Panc1 (cell line): ENCODE data around the gene SULF2. TPM values are rescaled to one million over a fixed set of nuclear protein-coding genes. Genes with fewer than 3 reads are reported as not detected.

Source experiments
- ATAC-seq: fragments of 200-7000 bp; cut with Tn5 transposase; 2 replicates; pipeline ENCODE4 v1.9.1; 2020; ENCODE audit warnings: mild to moderate bottlenecking, moderate library complexity
- BruUV-seq: library from RNA; stranded (reverse); fragments of 400-500 nt; replicated peaks from 2 replicates; lab custom pipeline; 2021; lab: Mats Ljungman, UMichigan
- CTCF ChIA-PET: fragments of 300-600 bp; sonication (Branson Sonifier 250); formaldehyde crosslinking; loops from one replicate; lab custom pipeline; 2022; ENCODE audit warnings: antibody characterized with exemption; lab: Charles Lee
- POLR2A ChIA-PET: fragments of 300-600 bp; sonication (Branson Sonifier 250); formaldehyde crosslinking; loops from one replicate; lab custom pipeline; 2022; ENCODE audit warnings: antibody characterized with exemption; lab: Charles Lee
- DNase-seq: peaks from one replicate; pipeline ENCODE4 v3.0.0-alpha.2; 2010; ENCODE audit warnings: low read depth, low spot score
- H3K27ac ChIP-seq: 2 replicates; pipeline ENCODE4 v1.5.1; 2011; ENCODE audit warnings: mild to moderate bottlenecking, low read length, inconsistent platforms
- H3K27me3 ChIP-seq: fragments of 200-500 bp; sonication (Bioruptor generic); 2 replicates; pipeline ENCODE4 v1.6.0; 2014; ENCODE audit warnings: low read length, inconsistent platforms; ENCODE audit not compliant: control insufficient read depth, insufficient read depth
- H3K36me3 ChIP-seq: fragments of 200-500 bp; sonication (Bioruptor generic); 2 replicates; pipeline ENCODE4 v1.5.1; 2014; ENCODE audit warnings: inconsistent platforms, mild to moderate bottlenecking, low read length, moderate library complexity; ENCODE audit not compliant: control insufficient read depth, insufficient read depth
- H3K4me1 ChIP-seq: 2 replicates; pipeline ENCODE4 v1.5.1; 2011; ENCODE audit warnings: inconsistent platforms, mild to moderate bottlenecking, low read length, moderate library complexity; ENCODE audit not compliant: control insufficient read depth, insufficient read depth
- H3K4me3 ChIP-seq, 2 experiments: 2 replicates each; pipeline ENCODE4 v1.5.1; 2011 to 2012; ENCODE audit warnings: low read depth in 2 of 2, low read length in 2 of 2, mild to moderate bottlenecking in 2 of 2, inconsistent platforms in 1 of 2, moderate library complexity in 1 of 2
- H3K9me3 ChIP-seq: fragments of 200-500 bp; sonication (Bioruptor generic); 2 replicates; pipeline ENCODE4 v1.5.1; 2014; ENCODE audit warnings: low read depth, mild to moderate bottlenecking, inconsistent platforms, low read length, moderate library complexity; ENCODE audit not compliant: control insufficient read depth, insufficient read depth
- CTCF ChIP-seq: fragments of 450-650 bp; IDR thresholded peaks from 2 replicates; pipeline ENCODE4 v1.5.1; 2017; ENCODE audit warnings: mild to moderate bottlenecking
- POLR2AphosphoS5 ChIP-seq: IDR thresholded peaks from 2 replicates; pipeline ENCODE4 v1.6.1; 2012; ENCODE audit warnings: mild to moderate bottlenecking, low read depth, low read length, moderate library complexity
- REST ChIP-seq, 2 experiments: IDR thresholded peaks; 2 replicates each; pipeline ENCODE4 v1.6.1; 2011 to 2012; ENCODE audit warnings: low read depth in 2 of 2, control low read depth in 1 of 2, low read length in 1 of 2, mild to moderate bottlenecking in 1 of 2, moderate library complexity in 1 of 2; ENCODE audit not compliant: insufficient read depth in 1 of 2
- SIN3A ChIP-seq: IDR thresholded peaks from 2 replicates; pipeline ENCODE4 v1.6.1; 2012; ENCODE audit warnings: low read depth, mild to moderate bottlenecking, low read length, moderate library complexity, borderline replicate concordance; ENCODE audit not compliant: insufficient read depth
- TCF7L2 ChIP-seq: IDR thresholded peaks from 2 replicates; pipeline ENCODE4 v1.6.1; 2011; ENCODE audit warnings: mild to moderate bottlenecking, low read depth, low read length, inconsistent platforms
- in situ Hi-C: cut with HindIII; loops from 2 replicates; pipeline ENCODE4 v1.10.0; 2016; ENCODE audit warnings: low sequenced_read_pairs, low pct_unique_long_range_greater_than_20kb
- intact Hi-C: fragments of 100-400 bp; cut with micrococcal nuclease; formaldehyde crosslinking; loops from one replicate; pipeline ENCODE4 v1.10.0; 2022; ENCODE audit not compliant: unreplicated experiment
- total RNA-seq: library from RNA; stranded (reverse); gene quantifications from one replicate; pipeline ENCODE4 v1.2.1, GENCODE V29; 2021; ENCODE audit not compliant: unreplicated experiment

SULF2 gene
- total RNA-seq, 1 experiment from 2014 or later, result 1.4 TPM

GRCh38 chr20:47703748-47704147 is 81.5 kb downstream of the SULF2 start:
- in situ Hi-C loops (no loop called here), intact Hi-C loops (no loop called here)
- no peaks in the 10 kb centered on the region for H3K36me3 ChIP-seq
- peaks cover 2% of the 10 kb centered on the region; the same call in 1 of the 2 replicates for H3K27me3 ChIP-seq
- no peaks in the 10 kb centered on the region for H3K9me3 ChIP-seq
- ATAC-seq (no peak), DNase-seq (no peak)
- POLR2A ChIA-PET, result interaction anchor here (0.6 to 0.7 kb wide), 2 partner anchors 10 to 33 kb away, joined by 3 read pairs; no protein-coding TSS in a partner anchor
- H3K4me1 ChIP-seq, result no peaks in the 10 kb centered on the region; the same call in 1 of the 2 replicates
- H3K4me3 ChIP-seq, result no peak overlapping the region
- TF ChIP-seq REST (IDR thresholded peaks at IDR 0.05; ENCODE audit: insufficient read depth in 1 of 2, low read depth in 2 of 2, low read length in 1 of 2) (no peak), TCF7L2 (no peak), POLR2AphosphoS5 (no peak), SIN3A (no peak), CTCF (no peak)
- H3K27ac ChIP-seq, result no peak overlapping the region
- no TSS peak for BruUV-seq
- CTCF ChIA-PET, result interaction anchor here (0.7 kb wide), 1 partner anchor 179 kb away, joined by 3 read pairs; no protein-coding TSS in a partner anchor

GRCh38 chr20:47701612-47702011 is 83.7 kb downstream of the SULF2 start:
- H3K36me3 ChIP-seq, result no peaks in the 10 kb centered on the region
- H3K27ac ChIP-seq, result no peak overlapping the region
- TF ChIP-seq CTCF (no peak), SIN3A (no peak), REST (IDR thresholded peaks at IDR 0.05; ENCODE audit: insufficient read depth in 1 of 2, low read depth in 2 of 2, low read length in 1 of 2) (no peak), POLR2AphosphoS5 (no peak), TCF7L2 (no peak)
- no peaks in the 10 kb centered on the region; the same call in 1 of the 2 replicates for H3K4me1 ChIP-seq
- no peak for DNase-seq
- in situ Hi-C loops, result no loop called here
- intact Hi-C loops, result no loop called here
- no peaks in the 10 kb centered on the region for H3K9me3 ChIP-seq
- CTCF ChIA-PET, result no interaction called here
- BruUV-seq, result no TSS peak
- H3K27me3 ChIP-seq, result no peaks in the 10 kb centered on the region
- POLR2A ChIA-PET, result no interaction called here
- no peak overlapping the region for H3K4me3 ChIP-seq
- no peak for ATAC-seq
